ENCODE measurements around the gene L3MBTL2. TPM values are rescaled to one million over a fixed set of nuclear protein-coding genes. Genes with fewer than 3 reads are reported as not detected.
A peak's percentile ranks its signal among the peaks of the same experiment; 100 is the strongest.

Gene L3MBTL2
- total RNA-seq, 1 donor from 2014 or later = 11.8 TPM

GRCh38 chr22:41230401-41230785 is 25.3 kb downstream of the L3MBTL2 start:
- DNase-seq (ENCODE audit: extremely low spot score in 2 of 2) = no peak
- Histone ChIP-seq H3K27ac (no peak overlapping the region), H3K36me3 (peaks cover 0 to 22% of the 10 kb centered on the region in 2 donors), H3K4me3 (no peak overlapping the region), H3K27me3 (no peaks in the 10 kb centered on the region), H3K9me3 (no peaks in the 10 kb centered on the region), H3K4me1 (no peaks in the 10 kb centered on the region)
- intact Hi-C loops (cut with DNase I) = no loop called here
- TF ChIP-seq, protein P1, sequence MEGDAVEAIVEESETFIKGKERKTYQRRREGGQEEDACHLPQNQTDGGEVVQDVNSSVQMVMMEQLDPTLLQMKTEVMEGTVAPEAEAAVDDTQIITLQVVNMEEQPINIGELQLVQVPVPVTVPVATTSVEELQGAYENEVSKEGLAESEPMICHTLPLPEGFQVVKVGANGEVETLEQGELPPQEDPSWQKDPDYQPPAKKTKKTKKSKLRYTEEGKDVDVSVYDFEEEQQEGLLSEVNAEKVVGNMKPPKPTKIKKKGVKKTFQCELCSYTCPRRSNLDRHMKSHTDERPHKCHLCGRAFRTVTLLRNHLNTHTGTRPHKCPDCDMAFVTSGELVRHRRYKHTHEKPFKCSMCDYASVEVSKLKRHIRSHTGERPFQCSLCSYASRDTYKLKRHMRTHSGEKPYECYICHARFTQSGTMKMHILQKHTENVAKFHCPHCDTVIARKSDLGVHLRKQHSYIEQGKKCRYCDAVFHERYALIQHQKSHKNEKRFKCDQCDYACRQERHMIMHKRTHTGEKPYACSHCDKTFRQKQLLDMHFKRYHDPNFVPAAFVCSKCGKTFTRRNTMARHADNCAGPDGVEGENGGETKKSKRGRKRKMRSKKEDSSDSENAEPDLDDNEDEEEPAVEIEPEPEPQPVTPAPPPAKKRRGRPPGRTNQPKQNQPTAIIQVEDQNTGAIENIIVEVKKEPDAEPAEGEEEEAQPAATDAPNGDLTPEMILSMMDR (IDR thresholded peaks at IDR 0.05) = no peak
- TF ChIP-seq POLR2AphosphoS5 (IDR thresholded peaks at IDR 0.05; ENCODE audit: insufficient read depth in 1 of 2, low read depth in 1 of 2) = no peak
- TF ChIP-seq POLR2A (IDR thresholded peaks at IDR 0.05) = no peak

DNA sequence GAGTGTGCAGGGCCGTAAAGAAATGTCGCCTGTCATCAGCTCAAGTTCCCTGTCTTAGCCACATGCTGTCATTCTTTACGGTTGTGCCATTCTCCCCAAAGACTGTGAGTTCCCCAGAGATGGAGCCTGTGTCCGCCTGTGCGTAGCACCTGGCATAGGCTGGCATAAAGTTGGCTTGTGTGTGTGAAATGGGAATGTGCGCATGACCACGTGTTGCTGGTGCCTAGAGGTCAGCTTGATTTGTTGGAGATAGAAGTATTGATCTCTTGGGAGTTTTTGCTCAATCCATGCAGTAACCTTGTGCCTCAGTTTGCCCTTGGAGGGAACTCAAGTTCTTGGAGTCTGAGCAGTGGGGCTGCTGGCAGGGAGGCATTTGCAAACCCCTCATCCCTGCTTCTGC is 26.3 kb downstream of the L3MBTL2 start:
- H3K27me3 ChIP-seq = no peaks in the 10 kb centered on the region
- no peaks in the 10 kb centered on the region for H3K9me3 ChIP-seq
- intact Hi-C loops (cut with DNase I) = no loop called here
- H3K4me1 ChIP-seq = peaks cover 2% of the 10 kb centered on the region
- H3K27ac ChIP-seq = no peak overlapping the region
- H3K36me3 ChIP-seq = peaks cover 0 to 17% of the 10 kb centered on the region in 2 donors
- no peak for DNase-seq (ENCODE audit: extremely low spot score in 2 of 2)
- TF ChIP-seq POLR2A (IDR thresholded peaks at IDR 0.05) (no peak), POLR2AphosphoS5 (IDR thresholded peaks at IDR 0.05; ENCODE audit: insufficient read depth in 1 of 2, low read depth in 1 of 2) (no peak)
- TF ChIP-seq, protein P1 (IDR thresholded peaks at IDR 0.05) = no peak
- H3K4me3 ChIP-seq = no peak overlapping the region

- peaks cover 23% of the 10 kb centered on the region for H3K4me1 ChIP-seq
- DNase-seq (ENCODE audit: extremely low spot score in 2 of 2) = no peak
- no peak overlapping the region for H3K4me3 ChIP-seq
- no peak overlapping the region for H3K27ac ChIP-seq
- no peaks in the 10 kb centered on the region for H3K27me3 ChIP-seq
- TF ChIP-seq, protein P1 (IDR thresholded peaks at IDR 0.05) = no peak
- no peak for TF ChIP-seq POLR2AphosphoS5 (IDR thresholded peaks at IDR 0.05; ENCODE audit: insufficient read depth in 1 of 2, low read depth in 1 of 2)
- TF ChIP-seq POLR2A (IDR thresholded peaks at IDR 0.05) = no peak
- intact Hi-C loops (cut with DNase I) = no loop called here
- H3K9me3 ChIP-seq = no peaks in the 10 kb centered on the region
- no peaks in the 10 kb centered on the region for H3K36me3 ChIP-seq
Observed at GRCh38 chr22:41234815-41235695, 29.9 kb downstream of the L3MBTL2 start.

DNA sequence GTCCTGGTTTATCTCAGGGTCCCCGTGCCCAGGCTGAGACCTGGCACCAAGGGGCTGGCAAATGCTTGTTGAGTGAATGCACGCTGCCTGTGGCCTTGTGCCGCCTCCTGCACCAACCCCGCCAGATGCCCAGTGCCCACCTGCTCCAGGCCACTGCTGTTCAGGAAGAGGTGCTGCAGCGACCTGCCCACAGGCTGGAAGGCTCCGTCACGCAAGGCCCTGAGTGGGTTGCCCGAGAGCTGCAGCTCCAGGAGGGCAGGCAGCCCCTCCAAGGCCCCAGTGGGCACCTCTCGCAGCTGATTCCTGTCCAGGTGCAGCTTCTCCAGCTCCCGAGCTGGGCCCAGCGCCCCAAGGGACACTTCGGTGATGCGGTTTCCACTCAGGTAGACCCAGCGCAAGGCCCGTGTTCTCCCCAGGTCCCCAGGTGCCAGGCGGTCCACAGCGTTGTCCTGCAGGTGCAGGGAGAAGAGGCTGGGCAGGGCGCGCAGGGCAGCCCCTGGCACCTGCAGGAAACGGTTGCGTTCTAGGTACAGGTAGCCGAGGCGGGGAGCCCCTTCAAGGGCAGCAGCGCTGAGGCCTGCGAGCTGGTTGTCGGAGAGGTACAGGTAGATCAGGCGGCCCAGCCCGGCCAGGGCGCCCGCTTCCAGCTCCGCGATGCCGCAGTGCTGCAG is 32.1 kb downstream of the L3MBTL2 start:
- DNase-seq (ENCODE audit: extremely low spot score in 2 of 2) = no peak
- intact Hi-C loops (cut with DNase I) = no loop called here

More for the DNA sequence above, 32.1 kb downstream of the L3MBTL2 start:
- Histone ChIP-seq H3K9me3 (no peaks in the 10 kb centered on the region), H3K4me1 (peaks cover 23% of the 10 kb centered on the region), H3K4me3 (peak overlapping the region; percentile 44 to 53), H3K27me3 (no peaks in the 10 kb centered on the region), H3K36me3 (no peaks in the 10 kb centered on the region), H3K27ac (no peak overlapping the region)
- TF ChIP-seq, protein P1 (IDR thresholded peaks at IDR 0.05) = no peak
- TF ChIP-seq POLR2AphosphoS5 (IDR thresholded peaks at IDR 0.05; ENCODE audit: insufficient read depth in 1 of 2, low read depth in 1 of 2) = no peak
- TF ChIP-seq POLR2A (IDR thresholded peaks at IDR 0.05) = no peak

Measured in vagina (tissue), 2 donors.